ENCODE measurements around the gene CA12.

CA12 gene

GRCh38 chr15:63374686-63375520 is 6.7 kb downstream of the CA12 start:
- peak; percentile 73 for DNase-seq (ENCODE audit: low read depth)
- H3K4me3 ChIP-seq (ENCODE audit: low read length) = no peak overlapping the region
- TF ChIP-seq CTCF (conservative IDR thresholded peaks at IDR 0.05; ENCODE audit: low read length) = no peak

- TF ChIP-seq CTCF (conservative IDR thresholded peaks at IDR 0.05; ENCODE audit: low read length) = no peak
- no peak overlapping the region for H3K4me3 ChIP-seq (ENCODE audit: low read length)
- no peak for DNase-seq (ENCODE audit: low read depth)
Measured at GRCh38 chr15:63373866-63374548, 7.6 kb downstream of the CA12 start.

- DNase-seq (ENCODE audit: low read depth) = no peak
- TF ChIP-seq CTCF (conservative IDR thresholded peaks at IDR 0.05; ENCODE audit: low read length) = no peak
- no peak overlapping the region for H3K4me3 ChIP-seq (ENCODE audit: low read length)
Measured at GRCh38 chr15:63373330-63373729, 8.3 kb downstream of the CA12 start.

- peak overlapping the region; percentile 51 for H3K4me3 ChIP-seq (ENCODE audit: low read length)
- peak; percentile 86 for DNase-seq (ENCODE audit: low read depth)
- no peak for TF ChIP-seq CTCF (conservative IDR thresholded peaks at IDR 0.05; ENCODE audit: low read length)
Measured at GRCh38 chr15:63372753-63373152, 8.9 kb downstream of the CA12 start.

GRCh38 chr15:63372018-63372705 is 9.5 kb downstream of the CA12 start:
- DNase-seq (ENCODE audit: low read depth) = peak; percentile 98
- no peak for TF ChIP-seq CTCF (conservative IDR thresholded peaks at IDR 0.05; ENCODE audit: low read length)
- H3K4me3 ChIP-seq (ENCODE audit: low read length) = peak overlapping the region; percentile 51

- TF ChIP-seq CTCF (conservative IDR thresholded peaks at IDR 0.05; ENCODE audit: low read length) = no peak
Measured at GRCh38 chr15:63371297-63371918, 10.2 kb downstream of the CA12 start.

More at GRCh38 chr15:63371297-63371918, 10.2 kb downstream of the CA12 start:
- H3K4me3 ChIP-seq (ENCODE audit: low read length) = no peak overlapping the region; the same call in 1 of the 2 replicates
- peak; percentile 91 for DNase-seq (ENCODE audit: low read depth)
